ENCODE data around the gene PIGZ.

DNA sequence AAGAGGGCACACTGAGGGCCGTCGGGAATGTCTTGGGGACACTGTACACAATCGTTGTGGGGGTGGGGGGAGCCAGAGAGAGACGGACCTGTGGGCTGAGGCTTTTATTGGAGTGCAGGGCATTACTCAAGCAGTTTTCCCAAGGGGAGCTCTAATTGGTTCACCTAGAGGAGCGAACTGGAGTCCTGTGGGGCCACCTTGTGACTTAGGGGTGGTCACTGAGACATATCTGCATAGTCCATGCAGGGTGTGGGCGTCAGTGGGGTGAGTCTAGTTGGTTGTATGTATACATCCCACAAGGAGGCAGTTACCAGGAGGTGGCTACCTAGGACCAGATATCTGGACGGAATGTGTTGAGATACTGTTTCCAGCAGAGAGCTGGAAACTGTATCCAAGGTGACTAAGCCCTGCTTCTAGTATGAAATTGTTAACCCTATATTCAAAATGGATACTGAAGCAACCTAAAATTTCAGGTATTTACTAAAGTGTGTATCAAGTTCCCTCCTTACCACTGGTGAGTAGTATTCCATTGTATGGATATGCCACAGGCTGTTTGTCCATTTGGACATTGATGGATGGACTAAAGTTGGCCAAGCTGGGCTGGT lies 2.6 kb upstream of the PIGZ start:
- TF ChIP-seq POLR2A (IDR thresholded peaks at IDR 0.05) (no peak), EP300 (IDR thresholded peaks at IDR 0.05) (no peak)
